A673 (cell line): ENCODE results near the gene FGF7. TPM values are rescaled to one million over a fixed set of nuclear protein-coding genes. Genes with fewer than 3 reads are reported as not detected.

Source experiments
- BruUV-seq: library from RNA; stranded (reverse); fragments of 400-500 nt; replicated peaks from 2 replicates; lab custom pipeline; 2021; lab: Mats Ljungman, UMichigan
- CTCF ChIA-PET: fragments of 300-600 bp; sonication (Branson Sonifier 250); formaldehyde crosslinking; loops from one replicate; lab custom pipeline; 2022; ENCODE audit warnings: antibody characterized with exemption; lab: Charles Lee
- POLR2A ChIA-PET: fragments of 300-600 bp; sonication (Branson Sonifier 250); formaldehyde crosslinking; loops from one replicate; lab custom pipeline; 2022; ENCODE audit warnings: antibody characterized with exemption; ENCODE audit not compliant: low non-redundant PET; lab: Charles Lee
- DNase-seq: peaks from one replicate; pipeline ENCODE4 v3.0.0-alpha.2; 2015; ENCODE audit warnings: low spot score
- H3K27ac ChIP-seq: fragments of 200-600 bp; sonication (generic); 2 replicates; pipeline ENCODE4 v1.5.1; 2016; ENCODE audit warnings: mixed run types, low read depth, mild to moderate bottlenecking, mixed read lengths, antibody characterized with exemption, low read length; ENCODE audit not compliant: poor library complexity, severe bottlenecking
- H3K27me3 ChIP-seq: fragments of 200-600 bp; sonication (generic); replicated peaks from 2 replicates; pipeline ENCODE4 v1.6.1; 2017; ENCODE audit warnings: mixed run types, low read depth, mild to moderate bottlenecking, mixed read lengths, antibody characterized with exemption, low read length; ENCODE audit not compliant: insufficient read depth, poor library complexity
- H3K36me3 ChIP-seq: fragments of 200-600 bp; sonication (generic); 2 replicates; pipeline ENCODE4 v1.6.1; 2016; ENCODE audit warnings: mixed run types, mild to moderate bottlenecking, mixed read lengths, antibody characterized with exemption, low read length; ENCODE audit not compliant: insufficient read depth, poor library complexity, severe bottlenecking
- H3K4me1 ChIP-seq: fragments of 200-600 bp; sonication (generic); 2 replicates; pipeline ENCODE4 v1.6.1; 2017; ENCODE audit warnings: mixed run types, mild to moderate bottlenecking, mixed read lengths, antibody characterized with exemption, low read length; ENCODE audit not compliant: insufficient read depth, poor library complexity, severe bottlenecking
- H3K4me3 ChIP-seq: fragments of 200-600 bp; sonication (generic); 2 replicates; pipeline ENCODE4 v1.5.1; 2016; ENCODE audit warnings: low read depth, mixed run types, mild to moderate bottlenecking, mixed read lengths, low read length; ENCODE audit not compliant: poor library complexity, severe bottlenecking
- H3K9me3 ChIP-seq: fragments of 200-600 bp; sonication (generic); 2 replicates; pipeline ENCODE4 v1.6.1; 2016; ENCODE audit warnings: mixed run types, low read depth, mild to moderate bottlenecking, mixed read lengths, antibody characterized with exemption, low read length; ENCODE audit not compliant: poor library complexity, severe bottlenecking
- EZH2 ChIP-seq: fragments of 200-600 bp; sonication (generic); IDR thresholded peaks from 2 replicates; pipeline ENCODE4 v1.6.1; 2017; ENCODE audit warnings: borderline replicate concordance, low read depth, mild to moderate bottlenecking, mixed read lengths, antibody characterized with exemption, low read length; ENCODE audit not compliant: poor library complexity, severe bottlenecking
- intact Hi-C: fragments of 100-400 bp; cut with micrococcal nuclease; formaldehyde crosslinking; loops from one replicate; pipeline ENCODE4 v1.10.0; 2022; ENCODE audit not compliant: unreplicated experiment
- total RNA-seq: library from RNA; stranded (reverse); gene quantifications from 2 replicates; pipeline ENCODE4 v1.2.3, GENCODE V29; 2021
- TF ChIP-seq, protein P1 (sequence below): fragments of 300-800, 200-600 bp; sonication (generic); conservative IDR thresholded peaks from 2 replicates; pipeline ENCODE4 v1.5.1; 2017; ENCODE audit warnings: low read depth, mild to moderate bottlenecking, antibody characterized with exemption, low read length, moderate library complexity, mixed read lengths

Gene FGF7
- total RNA-seq, 1 experiment from 2014 or later: not detected

DNA sequence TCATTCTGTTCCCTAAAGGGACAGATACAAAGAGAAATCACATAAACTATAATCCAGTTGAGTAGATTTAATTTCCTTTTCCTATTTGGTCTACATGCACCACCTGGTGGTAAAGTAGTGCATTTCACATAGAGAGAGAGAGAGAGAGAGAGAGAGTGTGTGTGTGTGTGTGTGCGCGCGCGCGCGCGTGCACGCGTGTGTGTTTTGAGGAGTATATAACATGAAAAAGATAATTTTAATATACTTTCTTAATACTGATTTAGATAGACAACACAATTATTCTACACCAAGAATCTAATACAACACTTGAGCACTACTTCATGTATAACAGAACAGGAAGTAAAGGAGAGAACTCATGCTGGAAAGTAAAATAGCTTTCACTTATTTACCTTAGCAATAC is 1.1 kb upstream of the FGF7 start:
- peak; percentile 79 for DNase-seq
- Histone ChIP-seq H3K36me3 (no peaks in the 10 kb centered on the region), H3K4me1 (no peaks in the 10 kb centered on the region), H3K4me3 (no peak overlapping the region), H3K27ac (no peak overlapping the region), H3K27me3 (no peaks in the 10 kb centered on the region), H3K9me3 (no peaks in the 10 kb centered on the region)
- TF ChIP-seq EZH2: no peak
- TF ChIP-seq, protein P1, sequence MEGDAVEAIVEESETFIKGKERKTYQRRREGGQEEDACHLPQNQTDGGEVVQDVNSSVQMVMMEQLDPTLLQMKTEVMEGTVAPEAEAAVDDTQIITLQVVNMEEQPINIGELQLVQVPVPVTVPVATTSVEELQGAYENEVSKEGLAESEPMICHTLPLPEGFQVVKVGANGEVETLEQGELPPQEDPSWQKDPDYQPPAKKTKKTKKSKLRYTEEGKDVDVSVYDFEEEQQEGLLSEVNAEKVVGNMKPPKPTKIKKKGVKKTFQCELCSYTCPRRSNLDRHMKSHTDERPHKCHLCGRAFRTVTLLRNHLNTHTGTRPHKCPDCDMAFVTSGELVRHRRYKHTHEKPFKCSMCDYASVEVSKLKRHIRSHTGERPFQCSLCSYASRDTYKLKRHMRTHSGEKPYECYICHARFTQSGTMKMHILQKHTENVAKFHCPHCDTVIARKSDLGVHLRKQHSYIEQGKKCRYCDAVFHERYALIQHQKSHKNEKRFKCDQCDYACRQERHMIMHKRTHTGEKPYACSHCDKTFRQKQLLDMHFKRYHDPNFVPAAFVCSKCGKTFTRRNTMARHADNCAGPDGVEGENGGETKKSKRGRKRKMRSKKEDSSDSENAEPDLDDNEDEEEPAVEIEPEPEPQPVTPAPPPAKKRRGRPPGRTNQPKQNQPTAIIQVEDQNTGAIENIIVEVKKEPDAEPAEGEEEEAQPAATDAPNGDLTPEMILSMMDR: peak; percentile 86
- CTCF ChIA-PET: interaction anchor here (0.7 to 2.7 kb wide), 4 partner anchors 185 to 723 kb away, joined by 3 to 31 read pairs (median 6); no protein-coding TSS in a partner anchor
- intact Hi-C loops: loop anchor here (1.0 to 10.0 kb wide), 6 partner anchors 187 to 1067 kb away; no protein-coding TSS in a partner anchor
- POLR2A ChIA-PET: no interaction called here
- no TSS peak for BruUV-seq

DNA sequence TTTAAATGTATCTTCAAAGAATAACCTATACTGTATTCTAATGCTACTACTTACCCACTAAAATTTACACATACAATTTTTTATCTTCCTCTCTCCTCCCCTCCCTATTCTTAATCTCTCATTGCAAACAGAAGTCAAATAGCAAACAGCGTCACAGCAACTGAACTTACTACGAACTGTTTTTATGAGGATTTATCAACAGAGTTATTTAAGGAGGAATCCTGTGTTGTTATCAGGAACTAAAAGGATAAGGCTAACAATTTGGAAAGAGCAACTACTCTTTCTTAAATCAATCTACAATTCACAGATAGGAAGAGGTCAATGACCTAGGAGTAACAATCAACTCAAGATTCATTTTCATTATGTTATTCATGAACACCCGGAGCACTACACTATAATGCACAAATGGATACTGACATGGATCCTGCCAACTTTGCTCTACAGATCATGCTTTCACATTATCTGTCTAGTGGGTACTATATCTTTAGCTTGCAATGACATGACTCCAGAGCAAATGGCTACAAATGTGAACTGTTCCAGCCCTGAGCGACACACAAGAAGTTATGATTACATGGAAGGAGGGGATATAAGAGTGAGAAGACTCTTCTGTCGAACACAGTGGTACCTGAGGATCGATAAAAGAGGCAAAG is 984 bp downstream of the FGF7 start:
- no peaks in the 10 kb centered on the region for H3K4me1 ChIP-seq
- no peaks in the 10 kb centered on the region for H3K9me3 ChIP-seq
- DNase-seq: no peak
- BruUV-seq: no TSS peak
- intact Hi-C loops: loop anchor here (2.0 to 10.0 kb wide), 5 partner anchors 561 to 1069 kb away; no protein-coding TSS in a partner anchor
- no peak overlapping the region for H3K27ac ChIP-seq
- CTCF ChIA-PET: interaction anchor here (0.9 kb wide), 1 partner anchor 562 kb away, joined by 5 read pairs; no protein-coding TSS in a partner anchor
- no peak overlapping the region for H3K4me3 ChIP-seq
- POLR2A ChIA-PET: no interaction called here
- no peaks in the 10 kb centered on the region for H3K36me3 ChIP-seq
- H3K27me3 ChIP-seq: no peaks in the 10 kb centered on the region
- TF ChIP-seq, protein P1: no peak
- no peak for TF ChIP-seq EZH2

DNA sequence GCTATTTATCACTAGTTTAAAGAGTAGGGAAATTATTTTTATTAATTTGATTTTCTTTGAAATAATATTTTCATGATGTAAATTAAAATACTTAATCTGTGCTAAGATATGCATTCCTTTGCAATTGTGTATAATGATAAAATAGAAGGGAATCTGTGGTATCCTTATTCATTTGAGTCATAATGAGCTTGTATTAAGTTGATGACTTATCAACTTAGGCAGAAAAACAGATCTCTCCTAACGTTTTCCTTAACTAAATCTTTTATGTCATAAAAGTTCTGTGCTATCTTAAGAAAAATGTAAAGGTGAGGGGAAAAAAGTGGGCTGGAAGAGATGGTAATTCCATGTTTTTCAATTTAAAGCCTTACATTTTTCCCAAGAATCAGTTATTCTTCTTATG is 1.9 kb downstream of the FGF7 start:
- intact Hi-C loops: loop anchor here (5.0 to 10.0 kb wide), 4 partner anchors 577 to 1070 kb away; no protein-coding TSS in a partner anchor
- BruUV-seq: no TSS peak
- TF ChIP-seq EZH2: no peak
- TF ChIP-seq, protein P1: no peak
- no peaks in the 10 kb centered on the region for H3K36me3 ChIP-seq
- no peak overlapping the region for H3K27ac ChIP-seq
- ChIA-PET POLR2A (no interaction called here), CTCF (no interaction called here)
- H3K4me3 ChIP-seq: no peak overlapping the region
- no peak for DNase-seq
- no peaks in the 10 kb centered on the region for H3K4me1 ChIP-seq
- no peaks in the 10 kb centered on the region for H3K27me3 ChIP-seq
- H3K9me3 ChIP-seq: no peaks in the 10 kb centered on the region
